SK-N-SH treated with all-trans-retinoic acid at 6 μM for 48 hours (cell line): ENCODE data around the gene LY6G6F.

ENCODE experiments used
- ATAC-seq: fragments of 200-7000 bp; cut with Tn5 transposase; 3 replicates; pipeline ENCODE4 v1.9.1; 2020; ENCODE audit warnings: mild to moderate bottlenecking, moderate library complexity
- BACH2 ChIP-seq: fragments of 250-450 bp; sonication (Bioruptor Pico); IDR thresholded peaks from 2 replicates; pipeline ENCODE4 v1.9.0; 2021; ENCODE audit warnings: mild to moderate bottlenecking, borderline replicate concordance
- CREB5 ChIP-seq: fragments of 250-450 bp; sonication (Bioruptor Pico); IDR thresholded peaks from 2 replicates; pipeline ENCODE4 v1.5.1; 2020; ENCODE audit warnings: low read depth, mild to moderate bottlenecking, moderate library complexity
- CSDC2 ChIP-seq: fragments of 250-450 bp; sonication (Bioruptor Pico); IDR thresholded peaks from 2 replicates; pipeline ENCODE4 v1.5.0; 2020; ENCODE audit warnings: mild to moderate bottlenecking, moderate library complexity
- CSRNP3 ChIP-seq: fragments of 250-450 bp; sonication (Bioruptor Pico); IDR thresholded peaks from 2 replicates; pipeline ENCODE4 v1.5.1; 2021; ENCODE audit warnings: mild to moderate bottlenecking, moderate library complexity
- ESRRG ChIP-seq: fragments of 250-450 bp; sonication (Bioruptor Pico); IDR thresholded peaks from 2 replicates; pipeline ENCODE4 v1.6.1; 2021; ENCODE audit warnings: mild to moderate bottlenecking
- GLIS3 ChIP-seq: fragments of 250-450 bp; sonication (Bioruptor Pico); IDR thresholded peaks from 2 replicates; pipeline ENCODE4 v1.5.0; 2020; ENCODE audit warnings: mild to moderate bottlenecking, moderate library complexity
- PATZ1 ChIP-seq: fragments of 250-450 bp; sonication (Bioruptor Pico); IDR thresholded peaks from 2 replicates; pipeline ENCODE4 v1.8.0; 2020; ENCODE audit warnings: mild to moderate bottlenecking, moderate library complexity, borderline replicate concordance
- PPARA ChIP-seq: fragments of 250-450 bp; sonication (Bioruptor Pico); IDR thresholded peaks from 2 replicates; pipeline ENCODE4 v1.5.0; 2020; ENCODE audit warnings: mild to moderate bottlenecking, borderline replicate concordance
- SNAI2 ChIP-seq: fragments of 250-450 bp; sonication (Bioruptor Pico); IDR thresholded peaks from 2 replicates; pipeline ENCODE4 v1.5.0; 2020; ENCODE audit warnings: mild to moderate bottlenecking, moderate library complexity
- TCF4 ChIP-seq: fragments of 250-450 bp; sonication (Bioruptor Pico); IDR thresholded peaks from 2 replicates; pipeline ENCODE4 v1.8.0; 2021; ENCODE audit warnings: mild to moderate bottlenecking, moderate library complexity, borderline replicate concordance
- TOX ChIP-seq: fragments of 250-450 bp; sonication (Bioruptor Pico); IDR thresholded peaks from 2 replicates; pipeline ENCODE4 v1.8.0; 2021; ENCODE audit warnings: mild to moderate bottlenecking, moderate library complexity, borderline replicate concordance
- ZC3H10 ChIP-seq: fragments of 250-450 bp; sonication (Bioruptor Pico); IDR thresholded peaks from 2 replicates; pipeline ENCODE4 v1.5.1; 2021; ENCODE audit warnings: mild to moderate bottlenecking, moderate library complexity
- ZNF565 ChIP-seq: fragments of 450-650 bp; formaldehyde crosslinking; conservative IDR thresholded peaks from 2 replicates; pipeline ENCODE4 v1.5.0; 2020; ENCODE audit warnings: low read depth, mild to moderate bottlenecking, moderate library complexity
- ZNF70 ChIP-seq: fragments of 450-650 bp; formaldehyde crosslinking; IDR thresholded peaks from 2 replicates; pipeline ENCODE4 v1.5.0; 2020; ENCODE audit warnings: mild to moderate bottlenecking, moderate library complexity
- ZNF8 ChIP-seq: fragments of 450-650 bp; formaldehyde crosslinking; IDR thresholded peaks from 2 replicates; pipeline ENCODE4 v1.5.0; 2020; ENCODE audit warnings: mild to moderate bottlenecking, moderate library complexity

The LY6G6F gene

GRCh38 chr6:31750411-31751022 lies 43.9 kb downstream of the LY6G6F start:
- TF ChIP-seq SNAI2 (CRISPR knock-in tag) = no peak
- peak; percentile 8; the same call in 1 of the 3 replicates for ATAC-seq

GRCh38 chr6:31752739-31753319 lies 46.2 kb downstream of the LY6G6F start:
- peak; percentile 94 for ATAC-seq
- TF ChIP-seq TOX = no peak
- TF ChIP-seq PATZ1 = no peak
- TF ChIP-seq ESRRG = no peak
- no peak for TF ChIP-seq GLIS3
- TF ChIP-seq, all 23 proteins: peak for 0

- no peak for ATAC-seq
- TF ChIP-seq ZNF565 (CRISPR knock-in tag) (no peak), TOX (no peak), PPARA (CRISPR knock-in tag) (no peak), CREB5 (CRISPR knock-in tag) (no peak), ZNF8 (no peak), TCF4 (CRISPR knock-in tag) (no peak), CSDC2 (CRISPR knock-in tag) (no peak), CSRNP3 (no peak), ZNF70 (CRISPR knock-in tag) (no peak), ZC3H10 (CRISPR knock-in tag) (no peak), BACH2 (no peak)
Measured at GRCh38 chr6:31758281-31758680, 51.6 kb downstream of the LY6G6F start.
